Neuronal stem cell (in vitro differentiated cells): Measurements from ENCODE around the gene IRF5.

Experiments used
- DNase-seq: peaks from one replicate; pipeline ENCODE4 v3.0.0-alpha.2; 2013; ENCODE audit warnings: low spot score
- H2AFZ ChIP-seq: one replicate; pipeline ENCODE4 v1.6.1; 2013; ENCODE audit warnings: mild to moderate bottlenecking, low read length, inconsistent platforms
- H2AK5ac ChIP-seq: 2 replicates; pipeline ENCODE4 v1.6.1; 2013; ENCODE audit warnings: low read depth, mild to moderate bottlenecking, inconsistent platforms, low read length, moderate library complexity, mixed read lengths
- H2BK120ac ChIP-seq: 2 replicates; pipeline ENCODE4 v1.6.1; 2013; ENCODE audit warnings: low read depth, mild to moderate bottlenecking, inconsistent platforms, low read length, moderate library complexity, mixed read lengths
- H2BK12ac ChIP-seq: one replicate; pipeline ENCODE4 v1.6.1; 2013; ENCODE audit warnings: low read length, inconsistent platforms
- H2BK15ac ChIP-seq: 2 replicates; pipeline ENCODE4 v1.6.1; 2013; ENCODE audit warnings: mild to moderate bottlenecking, low read length, inconsistent platforms, mixed read lengths
- H2BK5ac ChIP-seq: one replicate; pipeline ENCODE4 v1.6.1; 2013; ENCODE audit warnings: inconsistent platforms, mild to moderate bottlenecking, low read length, moderate library complexity
- H3K14ac ChIP-seq: one replicate; pipeline ENCODE4 v1.6.1; 2013; ENCODE audit warnings: low read length, inconsistent platforms
- H3K18ac ChIP-seq: 2 replicates; pipeline ENCODE4 v1.6.1; 2013; ENCODE audit warnings: low read length, inconsistent platforms
- H3K23ac ChIP-seq: 2 replicates; pipeline ENCODE4 v1.6.1; 2013; ENCODE audit warnings: low read depth, mild to moderate bottlenecking, mixed read lengths, low read length, inconsistent platforms; ENCODE audit not compliant: poor library complexity
- H3K27ac ChIP-seq: replicated peaks from 3 replicates; pipeline ENCODE4 v1.5.1; 2013; ENCODE audit warnings: low read length, inconsistent platforms
- H3K27me3 ChIP-seq, 3 experiments: 2 replicates each; pipeline ENCODE4 v1.6.1; 2013; ENCODE audit warnings: low read length in 3 of 3, mild to moderate bottlenecking in 2 of 3, inconsistent platforms in 1 of 3, low read depth in 1 of 3, mixed read lengths in 1 of 3, moderate library complexity in 1 of 3; ENCODE audit not compliant: control insufficient read depth in 3 of 3, insufficient read depth in 3 of 3
- H3K36me3 ChIP-seq, 2 donors: replicated peaks in 1 of 2; 2 replicates each; pipeline ENCODE4 v1.6.1; 2013; ENCODE audit warnings: low read length in 2 of 2; ENCODE audit not compliant: control insufficient read depth in 2 of 2, insufficient read depth in 2 of 2
- H3K4ac ChIP-seq: 2 replicates; pipeline ENCODE4 v1.6.1; 2013; ENCODE audit warnings: inconsistent platforms, mild to moderate bottlenecking, low read length, moderate library complexity
- H3K4me1 ChIP-seq, 2 donors: 1 replicate in 1 of 2; 2 replicates in 1 of 2; pipeline ENCODE4 v1.6.1; 2013; ENCODE audit warnings: low read length in 2 of 2, low read depth in 1 of 2; ENCODE audit not compliant: control insufficient read depth in 2 of 2, insufficient read depth in 1 of 2
- H3K4me2 ChIP-seq: one replicate; pipeline ENCODE4 v1.6.1; 2013; ENCODE audit warnings: mild to moderate bottlenecking, low read length, inconsistent platforms; ENCODE audit not compliant: insufficient read depth, poor library complexity, severe bottlenecking
- H3K4me3 ChIP-seq, 2 donors: 2 replicates each; pipeline ENCODE4 v1.5.1; 2013; ENCODE audit warnings: low read length in 2 of 2, mild to moderate bottlenecking in 2 of 2, inconsistent platforms in 1 of 2, moderate library complexity in 1 of 2
- H3K79me1 ChIP-seq: one replicate; pipeline ENCODE4 v1.6.1; 2013; ENCODE audit warnings: low read depth, mild to moderate bottlenecking, inconsistent platforms, low read length, moderate library complexity
- H3K9ac ChIP-seq: one replicate; pipeline ENCODE4 v1.6.1; 2013; ENCODE audit warnings: mild to moderate bottlenecking, low read depth, low read length, inconsistent platforms; ENCODE audit not compliant: poor library complexity
- H3K9me3 ChIP-seq, 2 donors: replicated peaks in 1 of 2; 2 replicates each; pipeline versions ENCODE3 to v1.6.1; 2013; ENCODE audit warnings: low read length in 2 of 2, mild to moderate bottlenecking in 2 of 2, inconsistent platforms in 1 of 2, low read depth in 1 of 2, mixed read lengths in 1 of 2, moderate library complexity in 1 of 2; ENCODE audit not compliant: control insufficient read depth in 2 of 2, insufficient read depth in 1 of 2
- H4K8ac ChIP-seq: one replicate; pipeline ENCODE4 v1.6.1; 2013; ENCODE audit warnings: low read depth, mild to moderate bottlenecking, inconsistent platforms, low read length, moderate library complexity
- H4K91ac ChIP-seq: one replicate; pipeline ENCODE4 v1.6.1; 2013; ENCODE audit warnings: low read length, low read depth, mild to moderate bottlenecking, inconsistent platforms; ENCODE audit not compliant: poor library complexity
- WGBS, 2 donors: extraction: QIAGEN DNeasy Blood & Tissue Kit; methylation state at CpG; one replicate each; pipeline ENCODE4 v1.1.7; 2013; ENCODE audit warnings: missing lambda C conversion rate in 2 of 2, mixed read lengths in 1 of 2; ENCODE audit not compliant: insufficient read length in 2 of 2, insufficient replicate concordance in 1 of 2; ENCODE audit errors: extremely low coverage in 2 of 2; 5-methylcytosine and 5-hydroxymethylcytosine counted together

Gene IRF5

DNA sequence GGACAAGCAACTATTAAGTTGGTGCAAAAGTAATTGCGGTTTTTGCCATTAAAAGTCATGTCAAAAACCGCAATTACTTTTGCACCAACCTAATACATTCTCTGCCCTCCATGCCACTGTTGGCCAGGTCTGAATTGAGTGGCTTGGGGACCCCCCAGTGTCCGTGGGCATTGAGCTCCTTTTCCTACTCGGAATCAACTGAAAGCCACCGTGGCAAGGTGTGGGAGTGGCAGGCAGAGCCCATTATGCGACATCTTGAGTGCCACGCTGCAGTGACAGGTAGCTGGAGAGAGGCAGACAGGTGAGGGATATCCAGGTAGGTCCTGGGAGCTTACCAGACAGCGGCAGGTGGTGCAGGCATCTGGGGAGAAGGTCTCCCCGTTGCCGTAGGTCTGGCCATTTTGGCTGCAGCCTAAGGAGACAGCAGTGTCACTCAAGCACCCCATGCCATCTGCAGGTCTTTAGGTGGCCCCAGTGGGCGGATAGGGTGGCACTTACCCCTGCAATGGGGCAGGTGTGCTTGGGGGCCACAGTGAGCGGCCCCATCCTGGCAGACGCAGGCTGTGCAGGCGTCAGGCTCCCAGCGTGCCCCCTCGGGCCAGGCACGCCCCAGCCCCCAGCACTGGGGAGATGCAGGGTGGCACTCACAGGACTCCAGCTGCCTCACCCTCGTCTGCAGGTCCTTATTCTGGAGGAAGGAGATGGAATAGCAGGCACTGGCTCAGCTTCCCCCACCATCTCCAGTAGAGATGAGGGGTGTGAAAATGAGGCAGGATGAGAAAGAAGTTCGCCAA lies 30.8 kb upstream of the IRF5 start:
- H2BK120ac ChIP-seq: no peak overlapping the region
- no peak for DNase-seq
- no peak overlapping the region for H3K27ac ChIP-seq
- no peak overlapping the region for H3K4ac ChIP-seq
- H2BK15ac ChIP-seq: no peak overlapping the region
- H3K9ac ChIP-seq: peak overlapping the region; percentile 24
- H3K23ac ChIP-seq: no peak overlapping the region
- no peak overlapping the region for H3K14ac ChIP-seq
- H2AFZ ChIP-seq: no peak overlapping the region
- no CpG with 5 or more reads among the region's 19 CpGs for WGBS, 2 donors
- H3K4me1 ChIP-seq: peaks cover 16% of the 10 kb centered on the region in 2 donors
- no peak overlapping the region for H2BK12ac ChIP-seq
- H2AK5ac ChIP-seq: no peak overlapping the region
- peaks cover 0 to 50% (median 15%) of the 10 kb centered on the region in 3 experiments for H3K27me3 ChIP-seq
- H3K18ac ChIP-seq: peak overlapping the region; percentile 23
- no peak overlapping the region for H4K8ac ChIP-seq
- H3K4me2 ChIP-seq: no peak overlapping the region
- no peaks in the 10 kb centered on the region for H3K9me3 ChIP-seq
- no peak overlapping the region for H2BK5ac ChIP-seq
- no peak overlapping the region for H4K91ac ChIP-seq
- no peak overlapping the region for H3K4me3 ChIP-seq
- no peaks in the 10 kb centered on the region for H3K36me3 ChIP-seq
- no peaks in the 10 kb centered on the region for H3K79me1 ChIP-seq

DNA sequence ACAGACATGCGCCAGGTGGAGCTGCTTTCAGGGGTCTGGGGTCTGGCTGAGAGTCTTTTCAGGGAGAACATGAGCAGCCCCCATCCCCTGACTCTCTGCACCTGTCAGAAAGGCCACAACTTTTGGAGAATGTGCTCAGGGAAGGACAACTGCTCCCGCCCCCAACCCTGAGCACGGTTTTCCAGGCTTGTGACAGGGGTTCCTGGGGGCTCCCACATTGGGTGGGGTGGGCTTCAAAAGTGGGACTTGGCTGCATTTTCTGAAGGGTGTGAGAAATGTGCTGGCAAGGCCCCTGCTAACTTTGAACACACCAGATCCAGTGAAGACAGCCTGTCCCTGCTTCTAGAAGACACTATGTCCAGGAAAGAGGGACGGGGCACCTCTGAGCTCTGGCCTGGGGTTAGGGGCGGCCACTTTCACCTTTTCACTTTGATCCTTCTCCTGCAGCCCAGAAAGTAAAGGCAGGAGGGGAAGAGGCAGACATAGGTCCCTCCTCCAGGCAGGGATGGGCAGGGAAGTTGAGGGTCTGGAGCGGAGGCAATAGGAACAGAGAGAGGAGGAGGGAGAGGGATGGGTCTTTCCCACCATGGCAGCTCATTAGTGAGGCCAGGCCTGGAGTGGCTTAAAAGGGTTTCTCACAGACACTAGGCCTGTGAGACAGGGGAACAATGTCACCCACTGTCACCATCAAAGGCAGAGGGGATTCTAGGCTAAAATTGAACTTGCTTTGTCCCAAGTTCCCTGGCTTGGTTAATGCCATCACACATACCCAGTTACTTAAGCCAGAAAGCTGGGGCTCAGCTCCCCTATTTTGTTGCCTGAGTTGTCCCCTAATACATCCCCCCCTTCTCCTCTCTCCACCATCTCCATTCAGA lies 28.7 kb upstream of the IRF5 start:
- Histone ChIP-seq H3K4me2 (peak overlapping the region; percentile 65), H3K23ac (no peak overlapping the region), H2BK15ac (no peak overlapping the region), H4K91ac (no peak overlapping the region), H3K79me1 (no peaks in the 10 kb centered on the region), H3K27ac (no peak overlapping the region), H2BK12ac (no peak overlapping the region), H3K4ac (no peak overlapping the region), H3K9ac (no peak overlapping the region), H3K36me3 (no peaks in the 10 kb centered on the region), H3K4me1 (peaks cover 16% of the 10 kb centered on the region in 2 donors), H2BK5ac (no peak overlapping the region), H3K9me3 (no peaks in the 10 kb centered on the region), H2AFZ (peak overlapping the region; percentile 85), H3K4me3 (peak overlapping the region in 1 of 2 donors; percentile 16), H4K8ac (no peak overlapping the region), H3K18ac (no peak overlapping the region), H2AK5ac (no peak overlapping the region), H3K27me3 (peaks cover 0 to 59% (median 17%) of the 10 kb centered on the region in 3 experiments), H2BK120ac (no peak overlapping the region), H3K14ac (no peak overlapping the region)
- no peak for DNase-seq
- WGBS, 2 donors: no CpG with 5 or more reads among the region's 6 CpGs

DNA sequence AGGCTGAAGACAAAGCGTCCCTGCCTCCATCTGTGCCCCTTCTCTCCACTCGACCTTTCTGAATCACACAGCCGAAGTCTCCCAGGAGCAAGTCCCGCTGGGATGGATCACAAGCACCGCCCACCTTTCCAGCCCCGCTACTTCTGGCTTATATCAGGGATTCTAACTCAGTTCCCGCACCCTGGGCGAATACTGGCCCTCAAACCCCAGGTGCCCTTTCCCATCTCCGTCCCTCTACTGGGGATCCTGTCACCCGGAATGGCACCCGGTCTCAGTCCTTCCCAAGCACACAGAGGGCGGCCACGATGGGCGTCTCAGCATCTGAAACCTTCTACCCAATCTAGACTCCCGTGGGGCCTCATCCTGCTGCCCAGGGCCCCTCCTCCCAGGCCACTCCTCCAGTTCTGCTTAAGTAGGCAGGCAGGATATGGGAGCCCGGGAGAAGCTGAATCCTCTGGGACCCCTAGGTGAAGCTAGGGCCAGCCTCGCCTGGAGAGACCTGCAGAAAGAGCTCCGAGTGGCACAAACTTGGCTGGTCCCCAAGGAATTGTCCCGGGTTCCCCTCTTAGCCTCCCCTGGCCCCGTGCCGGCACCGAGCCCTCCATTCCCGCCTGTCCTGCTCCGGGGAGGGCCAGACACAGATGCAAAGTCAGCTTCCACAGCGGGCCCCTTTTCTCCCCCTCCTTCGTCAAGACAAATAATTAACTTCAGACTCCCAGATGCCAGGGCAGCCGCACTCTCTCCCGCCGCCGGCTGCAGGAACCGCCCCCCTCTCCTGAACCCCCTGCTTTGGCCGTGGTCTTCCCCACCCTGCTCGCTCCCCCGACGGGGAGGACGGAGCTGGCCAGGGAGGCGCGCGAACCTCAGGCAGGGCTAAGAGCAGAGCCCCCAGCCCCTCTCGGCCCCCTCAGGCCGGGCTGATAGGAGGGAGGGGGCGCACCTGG lies 27.8 kb upstream of the IRF5 start:
- peak overlapping the region; percentile 65 for H3K4me2 ChIP-seq
- H3K23ac ChIP-seq: peak overlapping the region; percentile 44
- H3K4ac ChIP-seq: peak overlapping the region; percentile 19
- peak overlapping the region; percentile 85 for H2AFZ ChIP-seq
- peak overlapping the region; percentile 16 to 72 for H3K4me3 ChIP-seq
- no peak overlapping the region for H2BK120ac ChIP-seq
- no peak overlapping the region for H3K27ac ChIP-seq
- H2BK12ac ChIP-seq: peak overlapping the region; percentile 12
- no peaks in the 10 kb centered on the region for H3K79me1 ChIP-seq
- peak overlapping the region; percentile 72 for H2BK5ac ChIP-seq
- WGBS, 2 donors: no CpG with 5 or more reads among the region's 42 CpGs
- H3K14ac ChIP-seq: peak overlapping the region; percentile 75
- H2BK15ac ChIP-seq: peak overlapping the region; percentile 28
- DNase-seq: no peak
- peaks cover 16% of the 10 kb centered on the region in 2 donors for H3K4me1 ChIP-seq
- H3K36me3 ChIP-seq: no peaks in the 10 kb centered on the region
- no peaks in the 10 kb centered on the region for H3K9me3 ChIP-seq
- peaks cover 0 to 64% (median 26%) of the 10 kb centered on the region in 3 experiments for H3K27me3 ChIP-seq
- H3K18ac ChIP-seq: peak overlapping the region; percentile 93
- no peak overlapping the region for H4K91ac ChIP-seq
- no peak overlapping the region for H3K9ac ChIP-seq
- no peak overlapping the region for H4K8ac ChIP-seq
- peak overlapping the region; percentile 71 for H2AK5ac ChIP-seq
